ENCODE results near the gene KDM5B. TPM values are rescaled to one million over a fixed set of nuclear protein-coding genes. Genes with fewer than 3 reads are reported as not detected.

The KDM5B gene
- total RNA-seq, 1 experiment from 2014 or later = 71.2 TPM

GRCh38 chr1:202804126-202804525 lies 4.1 kb downstream of the KDM5B start:
- intact Hi-C loops (cut with micrococcal nuclease; ENCODE audit: unreplicated experiment) = no loop called here
- no peaks in the 10 kb centered on the region for H3K9me3 ChIP-seq (ENCODE audit: low read depth, low read length, poor library complexity, severe bottlenecking)
- H3K27me3 ChIP-seq (replicated peaks; ENCODE audit: insufficient read depth, low read depth, low read length, poor library complexity) = no peaks in the 10 kb centered on the region
- H3K36me3 ChIP-seq (ENCODE audit: insufficient read depth, low read length, poor library complexity, severe bottlenecking) = no peaks in the 10 kb centered on the region
- no peak overlapping the region for H3K4me3 ChIP-seq (ENCODE audit: low read depth, low read length, poor library complexity, severe bottlenecking)
- TF ChIP-seq EZH2 (IDR thresholded peaks at IDR 0.05; ENCODE audit: borderline replicate concordance, low read depth, low read length, poor library complexity, severe bottlenecking) = no peak
- no peak for TF ChIP-seq CTCF (conservative IDR thresholded peaks at IDR 0.05; ENCODE audit: low read depth, low read length)
- CTCF ChIA-PET = no interaction called here
- no peak for DNase-seq (ENCODE audit: low spot score)
- POLR2A ChIA-PET (ENCODE audit: low non-redundant PET) = no interaction called here
- no TSS peak for BruUV-seq (replicated peaks)
- peak overlapping the region; percentile 29 for H3K27ac ChIP-seq (ENCODE audit: low read depth, low read length, poor library complexity, severe bottlenecking)
- H3K4me1 ChIP-seq (ENCODE audit: insufficient read depth, low read length, poor library complexity, severe bottlenecking) = peaks cover 33% of the 10 kb centered on the region

DNA sequence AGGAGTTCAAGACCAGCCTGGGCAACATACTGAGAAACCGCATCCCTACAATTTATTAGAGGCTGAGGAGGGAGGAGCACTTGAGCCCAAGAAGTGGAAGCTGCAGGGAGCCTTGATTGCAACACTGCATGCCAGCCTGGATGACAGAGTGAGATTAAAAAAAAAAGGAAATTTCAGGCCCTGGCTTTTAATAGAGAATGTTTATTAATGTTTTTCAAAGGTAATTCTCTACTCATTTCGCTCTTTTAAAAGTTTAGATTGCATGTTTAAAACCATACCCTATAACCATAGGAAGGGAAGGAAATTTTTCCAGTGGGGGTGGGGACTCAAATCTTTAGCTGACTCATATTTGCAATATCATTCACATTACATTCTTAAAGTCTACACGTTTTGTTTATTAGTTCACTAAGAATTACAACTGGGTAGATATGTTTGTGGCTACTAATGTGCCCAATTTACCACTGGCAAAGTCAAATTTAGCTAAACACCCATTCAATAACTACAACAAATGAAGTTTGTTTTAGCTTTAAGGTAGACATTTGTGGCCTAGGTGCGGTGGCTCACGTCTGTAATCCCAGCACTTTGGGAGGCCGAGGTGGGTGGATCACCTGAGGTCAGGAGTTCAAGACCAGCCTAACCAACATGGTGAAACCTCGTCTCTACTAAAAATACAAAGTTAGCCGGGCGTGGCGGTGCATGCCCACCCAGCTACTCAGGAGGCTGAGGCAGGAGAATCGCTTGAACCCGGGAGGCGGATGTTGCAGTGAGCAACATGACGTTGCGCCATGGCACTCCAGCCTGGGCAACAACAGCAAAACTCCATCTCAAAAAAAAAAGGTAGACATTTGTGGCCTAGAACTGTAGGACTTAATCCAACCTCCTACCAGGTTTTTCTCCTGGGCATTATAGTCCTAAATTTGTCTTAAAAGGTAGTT lies 5.0 kb downstream of the KDM5B start:
- H3K27ac ChIP-seq (ENCODE audit: low read depth, low read length, poor library complexity, severe bottlenecking) = peak overlapping the region; percentile 18
- POLR2A ChIA-PET (ENCODE audit: low non-redundant PET) = no interaction called here
- TF ChIP-seq EZH2 (IDR thresholded peaks at IDR 0.05; ENCODE audit: borderline replicate concordance, low read depth, low read length, poor library complexity, severe bottlenecking) (no peak), CTCF (conservative IDR thresholded peaks at IDR 0.05; ENCODE audit: low read depth, low read length) (no peak)
- H3K4me1 ChIP-seq (ENCODE audit: insufficient read depth, low read length, poor library complexity, severe bottlenecking) = peaks cover 31% of the 10 kb centered on the region
- no peaks in the 10 kb centered on the region for H3K27me3 ChIP-seq (replicated peaks; ENCODE audit: insufficient read depth, low read depth, low read length, poor library complexity)
- intact Hi-C loops (cut with micrococcal nuclease; ENCODE audit: unreplicated experiment) = no loop called here
- BruUV-seq (replicated peaks) = no TSS peak
- CTCF ChIA-PET = interaction anchor here (0.6 kb wide), 1 partner anchor 122 kb away, joined by 13 read pairs; no protein-coding TSS in a partner anchor
- no peaks in the 10 kb centered on the region for H3K9me3 ChIP-seq (ENCODE audit: low read depth, low read length, poor library complexity, severe bottlenecking)
- H3K4me3 ChIP-seq (ENCODE audit: low read depth, low read length, poor library complexity, severe bottlenecking) = no peak overlapping the region
- DNase-seq (ENCODE audit: low spot score) = peak; percentile 81
- H3K36me3 ChIP-seq (ENCODE audit: insufficient read depth, low read length, poor library complexity, severe bottlenecking) = no peaks in the 10 kb centered on the region

- POLR2A ChIA-PET (ENCODE audit: low non-redundant PET) = no interaction called here
- TF ChIP-seq EZH2 (IDR thresholded peaks at IDR 0.05; ENCODE audit: borderline replicate concordance, low read depth, low read length, poor library complexity, severe bottlenecking) = no peak
- no peak for TF ChIP-seq CTCF (conservative IDR thresholded peaks at IDR 0.05; ENCODE audit: low read depth, low read length)
- no peaks in the 10 kb centered on the region for H3K9me3 ChIP-seq (ENCODE audit: low read depth, low read length, poor library complexity, severe bottlenecking)
- no peaks in the 10 kb centered on the region for H3K27me3 ChIP-seq (replicated peaks; ENCODE audit: insufficient read depth, low read depth, low read length, poor library complexity)
- no peak overlapping the region for H3K4me3 ChIP-seq (ENCODE audit: low read depth, low read length, poor library complexity, severe bottlenecking)
- intact Hi-C loops (cut with micrococcal nuclease; ENCODE audit: unreplicated experiment) = no loop called here
- CTCF ChIA-PET = no interaction called here
- peaks cover 31% of the 10 kb centered on the region for H3K4me1 ChIP-seq (ENCODE audit: insufficient read depth, low read length, poor library complexity, severe bottlenecking)
- H3K27ac ChIP-seq (ENCODE audit: low read depth, low read length, poor library complexity, severe bottlenecking) = no peak overlapping the region
- no TSS peak for BruUV-seq (replicated peaks)
- no peak for DNase-seq (ENCODE audit: low spot score)
- no peaks in the 10 kb centered on the region for H3K36me3 ChIP-seq (ENCODE audit: insufficient read depth, low read length, poor library complexity, severe bottlenecking)
Observed at GRCh38 chr1:202802034-202802433, 6.2 kb downstream of the KDM5B start.
